A549 (cell line): ENCODE data around the gene SND1.

ENCODE experiments used
- CEBPB ChIP-seq, 2 experiments: fragments of >200 bp in 1 of 2; sonication (Bioruptor Twin) in 1 of 2; formaldehyde crosslinking in 1 of 2; IDR thresholded peaks; 2 replicates each; pipeline ENCODE4 v1.6.1; 2012 to 2016
- RAD21 ChIP-seq, 2 experiments: fragments of >200 bp in 1 of 2; sonication (Bioruptor Twin) in 1 of 2; formaldehyde crosslinking in 1 of 2; IDR thresholded peaks in 1 of 2; conservative IDR thresholded peaks in 1 of 2; 2 replicates in 1 of 2; 3 replicates in 1 of 2; pipeline ENCODE4 v1.6.1; 2012 to 2018; ENCODE audit warnings: inconsistent platforms in 1 of 2
- RNF2 ChIP-seq: fragments of 200-600 bp; sonication (generic); IDR thresholded peaks from 2 replicates; pipeline ENCODE4 v1.6.1; 2016; ENCODE audit warnings: low read depth, mild to moderate bottlenecking, antibody characterized with exemption, moderate library complexity, borderline replicate concordance
- TF ChIP-seq, protein P1 (sequence below): fragments of >200 bp; sonication (Bioruptor Twin); formaldehyde crosslinking; IDR thresholded peaks from 3 replicates; pipeline ENCODE4 v1.5.1; 2016

DNA sequence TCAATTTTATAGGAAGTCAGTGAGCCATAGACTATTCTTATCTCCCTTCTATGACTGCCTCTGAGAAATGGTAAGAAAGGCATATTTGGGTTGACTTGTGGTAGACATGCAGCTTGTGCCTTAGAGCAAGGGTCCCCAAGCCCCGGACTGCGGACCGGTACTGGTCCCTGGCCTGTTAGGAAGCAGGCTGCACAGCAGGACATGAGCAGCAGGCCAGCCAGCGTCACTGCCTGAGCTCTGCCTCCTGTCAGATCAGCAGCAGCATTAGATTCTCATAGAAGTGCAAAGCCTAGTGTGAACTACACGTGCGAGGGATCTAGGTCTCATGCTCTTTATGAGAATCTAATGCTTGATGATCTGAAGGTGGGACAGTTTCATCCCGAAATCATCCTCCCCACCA lies 180.6 kb downstream of the SND1 start:
- TF ChIP-seq, protein P1, sequence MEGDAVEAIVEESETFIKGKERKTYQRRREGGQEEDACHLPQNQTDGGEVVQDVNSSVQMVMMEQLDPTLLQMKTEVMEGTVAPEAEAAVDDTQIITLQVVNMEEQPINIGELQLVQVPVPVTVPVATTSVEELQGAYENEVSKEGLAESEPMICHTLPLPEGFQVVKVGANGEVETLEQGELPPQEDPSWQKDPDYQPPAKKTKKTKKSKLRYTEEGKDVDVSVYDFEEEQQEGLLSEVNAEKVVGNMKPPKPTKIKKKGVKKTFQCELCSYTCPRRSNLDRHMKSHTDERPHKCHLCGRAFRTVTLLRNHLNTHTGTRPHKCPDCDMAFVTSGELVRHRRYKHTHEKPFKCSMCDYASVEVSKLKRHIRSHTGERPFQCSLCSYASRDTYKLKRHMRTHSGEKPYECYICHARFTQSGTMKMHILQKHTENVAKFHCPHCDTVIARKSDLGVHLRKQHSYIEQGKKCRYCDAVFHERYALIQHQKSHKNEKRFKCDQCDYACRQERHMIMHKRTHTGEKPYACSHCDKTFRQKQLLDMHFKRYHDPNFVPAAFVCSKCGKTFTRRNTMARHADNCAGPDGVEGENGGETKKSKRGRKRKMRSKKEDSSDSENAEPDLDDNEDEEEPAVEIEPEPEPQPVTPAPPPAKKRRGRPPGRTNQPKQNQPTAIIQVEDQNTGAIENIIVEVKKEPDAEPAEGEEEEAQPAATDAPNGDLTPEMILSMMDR, result no peak
- TF ChIP-seq RNF2, result no peak
- TF ChIP-seq RAD21 (conservative IDR thresholded peaks at IDR 0.05 in 1 of 2, IDR thresholded peaks at IDR 0.05 in 1 of 2), result no peak
- no peak for TF ChIP-seq CEBPB (IDR thresholded peaks at IDR 0.05)
